HG03196 (cell line): ENCODE data around the gene LIN37.
"Not testable (repeated sequence)": the region's sequence is repeated elsewhere in the genome, so short reads cannot be mapped to it uniquely, and the experiment has no call there.

ENCODE experiments used
- ATAC-seq: cut with Tn5 transposase; IDR thresholded peaks from one replicate; pipeline ENCODE4 v1.9.1; 2021; ENCODE audit not compliant: unreplicated experiment

The LIN37 gene

DNA sequence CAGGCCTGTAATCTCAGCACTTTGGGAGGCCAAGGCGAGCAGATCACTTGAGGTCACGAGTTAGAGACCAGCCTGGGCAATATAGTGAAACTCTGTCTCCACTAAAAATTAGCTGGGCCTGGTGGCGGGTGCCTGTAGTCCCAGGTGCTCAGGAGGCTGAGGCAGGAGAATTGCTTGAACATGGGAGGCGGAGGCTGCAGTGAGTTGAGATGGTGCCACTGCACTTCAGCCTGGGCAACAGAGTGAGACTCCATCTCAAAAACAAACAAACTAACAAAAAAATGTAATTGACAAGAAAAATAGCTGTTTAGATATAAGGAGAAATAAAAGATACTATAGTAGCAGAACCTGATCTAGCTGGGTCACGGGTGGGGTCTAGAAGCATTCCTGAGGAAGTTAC, 24.0 kb downstream of the LIN37 start:
- ATAC-seq: not testable (repeated sequence)

DNA sequence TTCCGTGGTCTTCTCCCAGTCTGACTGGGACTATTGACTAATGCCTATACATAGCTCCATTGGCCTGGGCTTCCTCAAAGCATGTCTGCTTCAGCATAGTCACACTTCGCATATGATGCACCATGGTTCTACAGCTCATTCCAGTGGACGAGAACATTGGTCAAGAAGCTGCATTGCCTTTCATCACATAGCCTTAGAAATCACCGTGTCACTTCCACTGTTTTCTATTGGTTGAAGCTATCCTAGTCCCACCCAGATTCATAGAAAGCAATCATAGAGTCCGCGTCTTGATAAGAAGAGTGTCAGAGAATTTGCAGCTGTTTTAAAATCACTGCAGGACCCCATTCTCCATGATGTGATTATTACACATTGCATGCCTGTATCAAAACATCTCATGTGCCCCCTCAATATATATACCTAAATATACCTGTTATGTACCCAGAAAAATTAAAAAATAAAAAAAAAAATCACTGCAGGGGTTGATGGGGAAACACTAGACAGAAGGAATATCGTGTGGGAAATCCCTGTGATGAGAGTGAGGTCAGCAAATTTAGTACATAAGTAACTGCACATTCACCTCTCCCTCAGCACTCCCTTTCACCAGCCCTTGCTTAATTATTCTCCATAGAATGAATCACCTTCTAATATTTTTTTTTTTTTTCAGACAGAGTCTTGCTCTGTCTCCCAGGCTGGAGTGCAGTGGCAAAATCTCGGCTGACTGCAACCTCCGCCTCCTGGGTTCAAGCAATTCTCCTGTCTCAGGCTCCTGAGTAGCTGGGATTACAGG, 24.8 kb downstream of the LIN37 start:
- no peak for ATAC-seq

DNA sequence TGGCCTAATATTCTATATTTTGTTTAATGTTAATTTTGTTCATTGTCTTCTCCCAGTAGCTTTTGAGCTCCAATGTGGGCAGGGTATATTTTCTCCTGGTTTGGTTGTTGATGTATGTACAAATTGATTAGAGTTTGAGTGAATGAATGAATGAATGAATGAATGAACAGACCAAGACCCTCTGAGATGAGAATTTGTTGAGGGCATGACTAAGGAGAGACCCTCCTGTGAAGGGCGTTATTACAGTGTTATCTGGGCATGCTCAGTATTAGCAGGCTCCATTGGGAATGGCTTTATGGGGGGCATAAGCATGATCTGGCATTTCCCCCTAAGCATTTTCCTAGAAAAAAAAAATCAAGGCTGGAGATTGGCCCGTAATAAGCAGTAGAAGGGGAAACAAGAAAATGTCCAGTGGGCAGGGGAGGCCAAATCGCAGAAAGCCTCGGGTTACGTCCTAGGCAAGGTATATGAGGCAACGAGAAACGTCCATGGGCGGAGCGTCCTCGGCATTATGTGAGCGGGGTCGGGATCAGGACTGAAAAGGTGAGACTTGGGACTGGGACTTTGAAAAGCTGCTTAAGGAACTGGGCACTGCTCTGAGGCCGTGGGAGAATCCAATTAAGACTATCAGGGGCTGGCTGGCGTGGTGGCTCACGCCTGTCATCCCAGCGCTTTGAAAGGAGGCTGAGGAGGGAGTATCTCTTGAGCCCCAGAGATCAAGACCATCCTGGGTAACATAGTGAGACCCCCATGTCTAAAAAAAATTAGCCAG, 26.1 kb downstream of the LIN37 start:
- no peak for ATAC-seq

DNA sequence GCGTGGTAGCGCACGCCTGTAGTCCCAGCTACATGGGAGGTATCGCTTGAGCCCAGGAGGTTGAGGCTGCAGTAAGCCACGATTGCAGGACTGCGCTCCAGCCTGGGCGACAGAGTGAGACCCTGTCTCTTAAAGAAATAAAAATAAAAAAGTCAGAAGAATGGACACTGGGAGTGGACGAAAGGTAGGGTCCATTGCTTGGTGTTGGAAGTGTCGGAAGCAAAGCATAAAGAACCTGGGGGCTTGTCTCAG, 26.6 kb downstream of the LIN37 start:
- peak; percentile 6 for ATAC-seq

DNA sequence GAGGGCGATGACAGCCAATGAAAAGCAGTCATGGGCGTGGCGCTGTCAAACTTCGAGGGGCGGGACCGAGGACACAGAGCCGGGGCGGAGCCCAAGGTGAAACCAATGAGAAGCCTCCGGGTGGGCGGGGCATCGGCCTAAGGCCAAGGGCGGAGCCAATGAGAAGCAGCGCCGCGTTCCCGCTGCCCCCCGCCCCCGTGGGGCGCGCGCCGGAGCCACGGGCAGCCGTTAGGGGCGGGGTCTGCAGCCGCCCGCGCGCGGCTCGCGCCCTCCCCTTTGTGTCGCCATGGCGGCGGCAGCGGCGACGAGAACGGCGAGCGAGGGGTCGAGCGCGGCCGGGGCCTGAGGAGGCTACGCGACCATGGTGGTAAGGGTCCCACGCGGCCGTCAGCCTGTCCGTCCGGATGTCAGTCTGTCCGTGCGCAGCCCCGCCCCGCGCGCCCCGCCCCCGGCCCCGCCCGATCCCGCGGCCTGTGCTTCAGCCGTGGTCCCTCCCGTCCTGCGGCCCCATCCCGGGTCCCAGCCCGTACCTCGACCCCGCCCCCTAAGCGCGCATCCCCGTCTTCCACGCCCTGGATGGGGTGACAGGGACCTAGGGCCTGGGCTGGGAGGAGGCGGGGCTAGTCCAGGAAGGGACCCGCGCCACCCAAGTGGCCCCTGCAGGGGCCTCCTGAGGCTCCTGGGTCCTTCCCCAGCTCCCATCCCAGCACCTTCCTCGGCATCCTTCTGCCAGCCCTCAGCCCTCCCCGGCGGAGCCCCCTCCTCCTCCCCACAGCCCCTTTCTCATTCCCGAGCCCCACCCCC, 27.1 kb downstream of the LIN37 start, which contains the start of gene ARHGAP33:
TSS of gene ARHGAP33 (plus strand) at position 267 of the 804 bp plus-strand sequence. CDS start at position 362, 95 bp downstream.
- peak; percentile 89 for ATAC-seq

DNA sequence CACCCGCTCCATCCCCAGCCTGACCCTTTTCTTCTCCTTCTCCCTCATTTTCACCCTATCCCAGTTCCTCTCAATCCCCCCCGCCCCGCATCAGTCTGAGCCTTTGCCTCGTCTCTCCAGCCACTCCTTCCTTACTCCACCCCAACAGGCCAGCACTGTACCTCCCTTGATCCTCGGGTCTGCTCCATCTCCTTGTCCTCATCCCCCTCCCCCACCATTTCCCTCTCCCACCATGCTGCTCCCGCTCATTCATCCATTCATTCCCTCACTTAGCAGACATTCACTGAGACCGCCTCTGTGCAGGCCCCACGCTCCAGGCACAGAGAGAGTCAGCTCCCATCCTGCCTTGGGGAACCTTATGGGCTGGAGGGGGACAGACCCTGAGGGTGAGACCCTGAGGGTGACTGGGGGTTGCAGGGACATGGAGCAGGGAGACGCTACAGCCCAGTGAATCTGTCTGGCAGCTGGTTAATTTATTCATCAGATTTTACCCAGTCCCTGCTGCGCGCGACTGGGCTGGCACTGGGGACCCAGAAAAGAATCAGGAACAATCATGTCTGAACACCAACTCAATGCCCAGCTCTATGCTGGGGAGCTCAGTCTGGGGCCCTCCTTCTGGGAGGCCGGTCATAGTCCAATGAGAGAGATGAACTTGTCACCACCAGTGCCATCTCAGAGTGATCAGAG, 27.9 kb downstream of the LIN37 start:
- no peak for ATAC-seq

DNA sequence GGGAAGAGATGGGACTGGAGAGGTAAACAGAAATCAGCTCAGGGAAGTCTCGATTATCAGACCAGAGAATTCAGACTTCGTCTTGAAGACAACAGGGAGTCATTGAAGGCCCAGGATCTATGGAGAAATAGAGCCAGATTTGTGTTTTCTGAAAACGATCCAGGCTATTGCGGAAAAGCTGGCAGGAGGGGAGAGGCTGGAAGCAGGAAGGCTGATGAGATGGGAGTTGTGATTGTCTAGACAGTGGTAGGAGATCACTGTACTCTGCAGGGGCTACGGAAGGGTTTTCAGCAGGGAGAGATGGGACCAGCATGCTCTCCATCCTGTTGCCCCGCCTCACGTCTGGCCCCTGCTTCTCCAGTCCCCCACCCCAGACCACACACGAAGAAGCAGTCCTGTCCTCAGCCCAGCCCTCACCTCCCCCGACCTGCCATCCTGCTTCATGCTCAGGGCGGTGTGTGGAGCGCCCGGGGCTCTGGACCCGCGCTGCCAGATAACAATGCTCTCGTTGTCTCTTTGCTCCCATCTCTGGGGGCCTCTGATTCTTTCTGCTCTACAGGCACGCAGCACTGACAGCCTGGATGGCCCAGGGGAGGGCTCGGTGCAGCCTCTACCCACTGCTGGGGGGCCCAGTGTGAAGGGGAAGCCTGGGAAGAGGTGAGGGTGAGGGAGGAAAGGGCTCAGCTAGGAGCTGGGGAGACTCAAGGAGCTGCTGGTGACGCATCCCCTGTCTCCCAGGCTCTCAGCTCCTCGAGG, 28.9 kb downstream of the LIN37 start:
- no peak for ATAC-seq

DNA sequence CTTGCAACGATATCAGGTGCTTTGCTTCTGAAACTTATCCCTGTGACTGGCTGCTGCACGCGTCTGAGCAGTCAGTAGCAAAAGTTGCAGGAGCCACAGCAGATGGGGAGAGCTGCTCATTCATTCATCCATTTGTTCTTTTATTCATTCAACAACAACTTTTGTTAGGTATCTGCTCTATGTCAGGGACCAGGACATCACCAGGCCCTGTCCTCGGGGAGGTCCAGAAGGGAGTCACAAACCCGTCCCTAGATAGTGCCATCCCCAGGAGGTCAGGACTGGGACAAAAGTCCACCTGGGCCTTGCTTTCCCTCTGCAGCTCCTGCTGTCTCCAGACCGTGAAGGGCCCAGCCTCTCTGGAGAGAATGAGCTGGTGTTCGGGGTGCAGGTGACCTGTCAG, 29.6 kb downstream of the LIN37 start:
- ATAC-seq: no peak

DNA sequence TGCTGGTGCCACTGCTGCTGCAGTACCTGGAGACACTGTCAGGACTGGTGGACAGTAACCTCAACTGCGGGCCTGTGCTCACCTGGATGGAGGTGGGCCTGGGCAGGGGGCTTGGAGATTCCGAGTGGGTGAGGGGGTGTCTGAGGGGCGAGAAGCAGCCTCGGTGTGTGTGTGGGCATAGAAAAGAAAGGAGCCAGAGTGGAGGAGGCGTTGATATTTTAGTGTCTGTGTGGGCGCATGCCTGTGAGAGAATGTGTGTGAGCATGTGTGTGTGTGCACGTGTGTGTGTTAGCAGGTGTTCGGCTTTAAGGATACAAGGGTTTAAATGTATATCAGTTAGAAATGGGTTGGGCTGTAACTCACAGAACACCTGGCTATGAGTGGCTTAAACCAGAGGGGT, 30.7 kb downstream of the LIN37 start:
- ATAC-seq: no peak

DNA sequence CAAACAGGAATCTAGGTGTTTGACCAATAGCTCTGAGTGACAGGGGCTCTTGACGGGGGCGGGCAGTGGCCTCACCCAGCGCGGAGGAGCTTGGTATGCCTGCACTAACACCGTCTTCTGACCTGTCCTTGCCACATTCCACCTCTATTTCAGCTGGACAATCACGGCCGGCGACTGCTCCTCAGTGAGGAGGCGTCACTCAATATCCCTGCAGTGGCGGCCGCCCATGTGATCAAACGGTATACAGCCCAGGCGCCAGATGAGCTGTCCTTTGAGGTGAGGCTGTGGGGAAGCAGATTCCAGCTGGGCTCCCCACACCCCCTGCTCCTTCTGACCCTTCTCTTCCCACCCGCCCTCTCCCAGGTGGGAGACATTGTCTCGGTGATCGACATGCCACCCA, 31.7 kb downstream of the LIN37 start:
- ATAC-seq: no peak

DNA sequence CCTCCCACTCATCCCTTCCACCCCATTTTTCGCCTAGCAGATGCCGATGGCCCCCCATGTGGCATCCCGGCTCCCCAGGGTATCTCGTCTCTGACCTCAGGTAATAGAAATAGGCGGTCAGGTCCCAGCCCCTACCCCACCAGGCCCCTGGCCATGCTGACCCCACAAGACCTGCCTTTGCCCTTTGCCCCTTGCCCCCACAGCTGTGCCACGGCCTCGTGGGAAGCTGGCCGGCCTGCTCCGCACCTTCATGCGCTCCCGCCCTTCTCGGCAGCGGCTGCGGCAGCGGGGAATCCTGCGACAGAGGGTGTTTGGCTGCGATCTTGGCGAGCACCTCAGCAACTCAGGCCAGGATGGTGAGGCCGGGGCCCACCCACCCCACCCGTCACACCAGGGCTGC, 32.3 kb downstream of the LIN37 start:
- no peak for ATAC-seq

DNA sequence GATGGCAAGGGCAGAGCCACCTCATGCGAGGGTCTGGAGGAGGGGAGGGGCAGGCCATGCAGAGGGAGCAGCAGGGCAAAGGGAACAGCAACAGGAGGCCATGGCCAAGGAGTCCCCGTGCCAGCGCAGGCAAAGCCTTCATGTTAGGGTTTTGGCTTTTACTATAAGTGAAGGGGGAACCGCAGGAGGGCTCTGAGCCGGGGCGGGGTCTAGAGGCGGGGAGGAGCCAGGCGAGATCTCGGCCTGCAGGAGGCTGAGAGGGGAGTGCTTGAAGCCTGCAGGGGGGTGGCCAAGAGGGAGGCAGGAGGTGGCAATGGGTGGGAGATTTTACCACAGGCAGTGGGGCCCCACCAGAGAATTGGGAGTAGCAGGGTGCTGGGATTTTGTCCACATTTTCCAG, 33.3 kb downstream of the LIN37 start:
- no peak for ATAC-seq

DNA sequence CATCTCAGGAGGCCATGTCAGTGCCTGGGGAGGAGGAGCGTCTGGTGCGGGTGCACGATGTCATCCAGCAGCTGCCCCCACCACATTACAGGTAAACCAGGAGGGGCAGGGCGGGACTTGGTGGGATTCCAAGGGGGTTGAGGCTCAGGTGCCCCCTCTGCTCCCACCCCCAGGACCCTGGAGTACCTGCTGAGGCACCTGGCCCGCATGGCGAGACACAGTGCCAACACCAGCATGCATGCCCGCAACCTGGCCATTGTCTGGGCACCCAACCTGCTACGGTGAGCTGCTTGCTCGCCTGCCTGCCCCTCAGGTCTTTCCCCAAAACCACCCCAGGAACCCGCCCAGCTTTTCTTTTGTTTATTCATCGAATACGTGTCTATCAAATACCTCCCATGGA, 34.2 kb downstream of the LIN37 start:
- ATAC-seq: no peak

DNA sequence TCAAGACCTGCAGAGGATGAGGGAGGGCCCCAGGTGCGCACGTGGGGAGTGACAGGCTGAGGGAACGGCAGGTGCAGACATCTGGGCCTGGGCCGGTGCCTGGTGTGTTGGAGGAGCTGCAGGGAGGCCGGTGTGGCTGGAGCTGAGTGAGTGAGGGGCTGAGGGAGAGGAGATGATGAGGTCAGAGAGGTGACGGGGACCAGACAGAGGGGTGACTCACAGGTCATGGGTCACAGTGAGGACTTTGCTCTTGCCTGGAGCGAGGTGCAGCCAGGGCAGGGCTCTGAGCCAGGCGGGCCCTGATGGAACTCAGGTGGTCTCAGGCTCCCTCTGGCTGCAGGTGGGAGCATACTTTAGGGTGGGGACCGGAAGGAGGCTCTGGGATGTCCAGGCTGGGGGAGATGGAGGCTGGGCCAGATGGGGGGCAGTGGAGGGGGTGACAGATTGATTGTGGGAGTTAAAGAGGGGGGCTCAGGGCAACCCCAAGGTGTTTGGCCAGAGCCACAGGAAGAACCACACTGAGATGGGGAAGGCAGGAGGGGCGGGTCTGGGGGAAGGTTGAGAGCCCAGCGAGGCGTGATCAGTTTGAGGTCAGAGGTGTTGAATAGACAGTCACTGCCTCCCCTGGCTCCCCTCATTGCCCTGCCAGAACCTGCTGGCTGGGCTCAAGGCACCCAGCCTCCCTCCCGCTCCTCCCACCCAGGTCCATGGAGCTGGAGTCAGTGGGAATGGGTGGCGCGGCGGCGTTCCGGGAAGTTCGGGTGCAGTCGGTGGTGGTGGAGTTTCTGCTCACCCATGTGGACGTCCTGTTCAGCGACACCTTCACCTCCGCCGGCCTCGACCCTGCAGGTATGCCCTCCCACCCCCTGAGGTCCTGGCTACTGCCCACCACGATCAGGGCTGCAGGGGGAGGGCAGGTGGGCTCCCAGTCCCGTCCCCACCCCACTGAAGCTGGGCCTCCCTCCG, 35.4 kb downstream of the LIN37 start:
- ATAC-seq: no peak

DNA sequence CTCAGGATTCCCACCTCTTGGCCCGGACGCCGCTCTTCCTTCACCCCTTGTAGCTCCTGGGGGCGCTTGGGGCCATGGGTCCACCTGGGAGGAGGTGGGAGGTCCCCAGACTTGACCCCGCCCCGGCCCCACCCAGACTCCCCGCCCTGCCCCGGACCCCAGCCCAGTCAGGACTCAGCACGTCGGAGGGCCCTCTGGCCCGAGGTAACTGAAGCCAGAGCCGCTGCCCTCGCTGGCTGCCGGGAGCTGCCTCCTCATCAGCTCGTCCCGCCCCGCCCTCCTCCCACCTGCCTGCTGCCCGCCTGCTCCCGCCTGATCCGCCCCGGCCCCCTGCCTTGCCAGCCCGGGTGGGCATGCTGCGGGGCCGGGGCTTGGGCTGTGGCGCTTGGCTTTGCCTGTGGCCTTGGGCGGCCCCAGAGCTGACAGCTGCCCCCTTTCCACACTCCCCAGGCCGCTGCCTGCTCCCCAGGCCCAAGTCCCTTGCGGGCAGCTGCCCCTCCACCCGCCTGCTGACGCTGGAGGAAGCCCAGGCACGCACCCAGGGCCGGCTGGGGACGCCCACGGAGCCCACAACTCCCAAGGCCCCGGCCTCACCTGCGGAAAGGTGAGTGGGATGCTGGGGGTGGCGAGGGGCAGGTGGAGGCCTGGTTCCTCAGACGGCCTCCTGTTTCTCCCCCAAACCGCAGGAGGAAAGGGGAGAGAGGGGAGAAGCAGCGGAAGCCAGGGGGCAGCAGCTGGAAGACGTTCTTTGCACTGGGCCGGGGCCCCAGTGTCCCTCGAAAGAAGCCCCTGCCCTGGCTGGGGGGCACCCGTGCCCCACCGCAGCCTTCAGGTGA, 36.3 kb downstream of the LIN37 start:
- no peak for ATAC-seq

DNA sequence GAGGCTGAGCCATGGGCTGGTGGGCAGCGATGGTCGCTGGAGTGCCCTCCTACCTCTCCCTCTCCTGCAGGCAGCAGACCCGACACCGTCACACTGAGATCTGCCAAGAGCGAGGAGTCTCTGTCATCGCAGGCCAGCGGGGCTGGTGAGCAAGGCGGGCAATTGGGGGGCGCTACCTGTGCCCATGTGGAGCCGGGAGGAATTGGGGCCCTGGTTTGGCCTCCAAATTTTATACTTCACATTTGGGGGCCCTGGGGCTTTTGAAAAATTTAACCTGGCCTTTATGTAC, 36.9 kb downstream of the LIN37 start:
- no peak for ATAC-seq

DNA sequence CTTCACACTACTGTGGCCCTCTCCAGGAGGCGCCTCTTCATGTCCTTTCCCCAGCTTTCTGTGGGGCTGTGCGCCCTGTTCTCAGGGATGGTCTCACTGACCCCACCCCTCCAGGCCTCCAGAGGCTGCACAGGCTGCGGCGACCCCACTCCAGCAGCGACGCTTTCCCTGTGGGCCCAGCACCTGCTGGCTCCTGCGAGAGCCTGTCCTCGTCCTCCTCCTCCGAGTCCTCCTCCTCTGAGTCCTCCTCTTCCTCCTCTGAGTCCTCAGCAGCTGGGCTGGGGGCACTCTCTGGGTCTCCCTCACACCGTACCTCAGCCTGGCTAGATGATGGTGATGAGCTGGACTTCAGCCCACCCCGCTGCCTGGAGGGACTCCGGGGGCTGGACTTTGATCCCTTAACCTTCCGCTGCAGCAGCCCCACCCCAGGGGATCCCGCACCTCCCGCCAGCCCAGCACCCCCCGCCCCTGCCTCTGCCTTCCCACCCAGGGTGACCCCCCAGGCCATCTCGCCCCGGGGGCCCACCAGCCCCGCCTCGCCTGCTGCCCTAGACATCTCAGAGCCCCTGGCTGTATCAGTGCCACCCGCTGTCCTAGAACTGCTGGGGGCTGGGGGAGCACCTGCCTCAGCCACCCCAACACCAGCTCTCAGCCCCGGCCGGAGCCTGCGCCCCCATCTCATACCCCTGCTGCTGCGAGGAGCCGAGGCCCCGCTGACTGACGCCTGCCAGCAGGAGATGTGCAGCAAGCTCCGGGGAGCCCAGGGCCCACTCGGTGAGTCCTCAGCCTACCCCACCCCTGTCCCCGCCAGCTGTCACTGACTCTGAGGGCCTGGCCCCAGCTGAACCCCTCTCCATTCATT, 38.2 kb downstream of the LIN37 start:
- ATAC-seq: no peak
